Endothelial cell (in vitro differentiated cells): ENCODE measurements around the gene MAML3. TPM values are rescaled to one million over a fixed set of nuclear protein-coding genes. Genes with fewer than 3 reads are reported as not detected.
A peak's percentile ranks its signal among the peaks of the same experiment; 100 is the strongest.

Source experiments
- DNase-seq: peaks from one replicate; pipeline ENCODE4 v3.0.0; 2021; ENCODE audit warnings: low spot score
- H3K27ac Mint-ChIP-seq: one replicate; pipeline ENCODE4 v1.8.0; 2021; ENCODE audit warnings: mixed read lengths, inconsistent platforms; ENCODE audit not compliant: unreplicated experiment
- H3K27me3 Mint-ChIP-seq: one replicate; pipeline ENCODE4 v1.8.0; 2021; ENCODE audit warnings: mild to moderate bottlenecking, moderate library complexity, mixed read lengths, inconsistent platforms; ENCODE audit not compliant: unreplicated experiment
- H3K36me3 Mint-ChIP-seq: one replicate; pipeline ENCODE4 v1.8.0; 2021; ENCODE audit warnings: mild to moderate bottlenecking, low read depth, mixed read lengths, inconsistent platforms; ENCODE audit not compliant: unreplicated experiment
- H3K4me1 Mint-ChIP-seq: one replicate; pipeline ENCODE4 v1.8.0; 2021; ENCODE audit warnings: mild to moderate bottlenecking, mixed read lengths, inconsistent platforms; ENCODE audit not compliant: unreplicated experiment
- H3K4me3 Mint-ChIP-seq: one replicate; pipeline ENCODE4 v1.8.0; 2021; ENCODE audit warnings: mild to moderate bottlenecking, mixed read lengths, inconsistent platforms; ENCODE audit not compliant: unreplicated experiment
- H3K9me3 Mint-ChIP-seq: one replicate; pipeline ENCODE4 v1.8.0; 2021; ENCODE audit warnings: mixed read lengths, inconsistent platforms; ENCODE audit not compliant: unreplicated experiment
- CTCF ChIP-seq: fragments of 200-600 bp; sonication (generic); IDR thresholded peaks from one replicate; pipeline ENCODE4 v1.5.0; 2021; ENCODE audit warnings: antibody characterized with exemption; ENCODE audit not compliant: unreplicated experiment
- total RNA-seq: library from RNA; stranded (reverse); fragmentation: NEBNext Ultra II Directional; extraction: Animal tissue kit (Norgen Biotek cat#: 25700); gene quantifications from one replicate; pipeline ENCODE4 v1.2.1, GENCODE V29; 2021; ENCODE audit not compliant: unreplicated experiment

Gene MAML3
- total RNA-seq, 1 donor from 2014 or later = 31.0 TPM

DNA sequence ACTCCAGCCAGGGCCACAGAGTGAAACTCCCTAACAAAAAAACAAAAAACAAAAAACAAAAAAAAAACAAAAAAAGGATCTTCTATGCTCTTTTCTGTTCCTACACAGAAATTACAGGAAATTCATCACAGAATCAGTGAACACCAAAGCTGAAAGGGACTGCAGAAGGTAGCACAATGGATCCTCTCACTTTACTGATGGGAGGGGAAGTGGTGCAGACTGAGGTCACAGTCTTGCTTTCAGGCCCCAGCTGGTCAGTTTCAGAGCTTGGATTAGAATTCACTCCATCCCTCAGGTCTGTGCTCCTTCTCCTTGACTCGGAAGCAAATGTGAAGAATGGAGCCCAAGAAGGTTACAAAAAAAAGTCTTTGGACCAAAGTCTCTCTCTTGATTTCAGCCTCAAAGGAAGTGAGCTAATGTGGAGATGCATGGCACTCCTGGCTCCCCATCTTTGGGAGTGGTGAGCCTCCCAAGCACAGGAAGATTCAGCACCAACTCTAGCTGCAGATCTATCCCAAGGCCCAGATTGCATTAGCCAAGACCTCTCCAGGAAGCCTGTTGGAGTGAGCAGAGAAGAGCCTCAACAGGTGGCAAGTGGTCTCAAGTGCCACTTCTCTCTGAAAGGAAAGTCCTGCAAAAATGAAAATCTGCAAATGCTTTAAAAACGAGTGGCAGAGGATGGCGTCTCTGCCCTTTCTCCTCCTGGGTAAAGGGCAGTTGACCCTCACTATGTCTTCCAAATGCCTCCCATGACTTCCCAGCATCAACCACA lies 176.0 kb downstream of the MAML3 start:
- DNase-seq = no peak
- H3K36me3 Mint-ChIP-seq = peaks cover 17% of the 10 kb centered on the region
- no peak for TF ChIP-seq CTCF
- no peak overlapping the region for H3K4me3 Mint-ChIP-seq
- no peaks in the 10 kb centered on the region for H3K9me3 Mint-ChIP-seq
- peaks cover 42% of the 10 kb centered on the region for H3K4me1 Mint-ChIP-seq
- H3K27ac Mint-ChIP-seq = no peak overlapping the region
- H3K27me3 Mint-ChIP-seq = peaks cover 7% of the 10 kb centered on the region

DNA sequence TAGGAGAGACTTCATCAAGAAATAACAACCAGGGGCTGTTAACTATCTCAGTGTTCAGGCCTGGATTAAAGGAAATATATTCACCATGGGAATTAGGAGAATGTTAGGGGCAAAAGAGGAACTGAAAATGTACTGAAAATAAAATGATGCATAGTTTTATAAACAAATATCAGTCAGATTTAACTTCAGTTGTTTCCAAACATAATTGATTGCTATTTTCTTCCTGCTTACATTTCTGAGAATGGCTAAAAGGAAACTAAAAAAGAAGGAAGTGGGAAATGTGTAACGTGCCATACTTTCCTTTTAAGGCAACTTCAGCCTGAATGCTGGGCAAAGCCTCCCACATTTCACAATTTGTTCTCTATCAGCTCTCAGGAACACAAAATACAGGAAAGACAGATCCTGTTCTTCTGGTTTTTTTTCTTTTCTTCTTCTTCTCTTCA lies 178.1 kb downstream of the MAML3 start:
- no peak overlapping the region for H3K4me3 Mint-ChIP-seq
- peaks cover 34% of the 10 kb centered on the region for H3K4me1 Mint-ChIP-seq
- DNase-seq = no peak
- TF ChIP-seq CTCF = no peak
- H3K27me3 Mint-ChIP-seq = peaks cover 3% of the 10 kb centered on the region
- H3K36me3 Mint-ChIP-seq = peaks cover 17% of the 10 kb centered on the region
- no peaks in the 10 kb centered on the region for H3K9me3 Mint-ChIP-seq
- H3K27ac Mint-ChIP-seq = peak overlapping the region; percentile 87

DNA sequence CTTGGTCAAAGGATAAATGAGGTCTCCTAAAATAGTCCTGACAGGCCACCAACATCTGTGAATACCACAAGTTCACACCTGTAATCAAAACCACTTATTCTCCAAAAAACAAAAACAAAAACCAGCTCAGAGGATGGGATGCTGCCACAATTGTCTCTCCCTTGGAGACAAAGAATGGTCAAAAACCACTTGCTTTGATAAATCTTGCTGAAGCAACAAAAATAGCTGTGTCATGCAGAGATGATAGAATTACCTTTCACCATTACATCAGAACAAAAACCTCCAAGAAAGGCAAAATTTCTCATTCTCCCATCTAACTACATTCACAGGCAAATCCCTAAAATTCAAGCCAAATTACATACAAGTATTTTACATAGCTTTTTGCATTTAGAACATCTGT lies 180.4 kb downstream of the MAML3 start:
- TF ChIP-seq CTCF = no peak
- Mint-ChIP-seq H3K9me3 (no peaks in the 10 kb centered on the region), H3K4me1 (peaks cover 33% of the 10 kb centered on the region), H3K27me3 (peaks cover 3% of the 10 kb centered on the region), H3K36me3 (peaks cover 4% of the 10 kb centered on the region), H3K4me3 (no peak overlapping the region), H3K27ac (no peak overlapping the region)
- DNase-seq = no peak

DNA sequence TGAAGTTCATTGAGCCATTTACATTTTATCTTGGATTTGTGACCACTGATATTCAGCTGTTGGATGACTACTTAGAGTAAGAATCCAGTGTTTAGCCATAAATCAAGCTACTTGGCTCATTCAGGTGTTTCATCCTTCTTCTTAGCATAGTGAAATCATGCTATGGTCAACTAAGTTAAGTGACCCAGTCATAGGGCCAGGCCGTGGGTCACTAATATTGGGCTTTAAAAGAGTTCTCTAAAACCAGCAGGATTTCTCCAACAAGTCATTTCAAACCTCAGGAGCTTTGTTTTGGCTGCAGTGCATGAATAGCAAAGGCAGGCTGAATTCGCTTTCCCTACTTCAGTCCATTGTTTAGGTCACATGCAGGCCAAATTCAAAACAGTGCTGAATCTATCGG lies 181.0 kb downstream of the MAML3 start:
- H3K27ac Mint-ChIP-seq = no peak overlapping the region
- H3K9me3 Mint-ChIP-seq = no peaks in the 10 kb centered on the region
- no peak overlapping the region for H3K4me3 Mint-ChIP-seq
- peaks cover 30% of the 10 kb centered on the region for H3K4me1 Mint-ChIP-seq
- DNase-seq = no peak
- peaks cover 3% of the 10 kb centered on the region for H3K27me3 Mint-ChIP-seq
- H3K36me3 Mint-ChIP-seq = peaks cover under 1% of the 10 kb centered on the region
- TF ChIP-seq CTCF = no peak

DNA sequence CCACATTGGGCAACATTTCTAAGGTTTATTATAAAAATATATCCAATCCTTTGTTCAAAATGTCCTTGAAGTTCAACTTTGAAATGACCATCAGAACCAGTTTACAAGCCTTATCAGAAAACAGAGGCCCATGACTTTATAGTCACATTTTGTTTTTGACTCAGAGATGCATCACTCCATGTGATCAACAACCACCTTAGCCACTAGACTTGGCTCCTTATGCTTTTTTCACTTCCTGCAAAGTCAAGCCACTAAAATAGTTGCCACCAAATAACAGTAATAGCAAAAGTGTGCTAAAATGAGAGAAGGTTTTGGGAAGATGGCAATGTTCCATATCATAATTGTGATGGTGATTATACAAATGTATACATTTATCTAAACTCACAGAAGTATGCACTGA lies 181.7 kb downstream of the MAML3 start:
- Mint-ChIP-seq H3K36me3 (no peaks in the 10 kb centered on the region), H3K4me3 (no peak overlapping the region), H3K9me3 (no peaks in the 10 kb centered on the region), H3K4me1 (peaks cover 30% of the 10 kb centered on the region), H3K27me3 (peaks cover 3% of the 10 kb centered on the region), H3K27ac (no peak overlapping the region)
- no peak for TF ChIP-seq CTCF
- no peak for DNase-seq
